HG02973 (cell line): ENCODE data around the gene RAB12.

Experiments
- ATAC-seq: cut with Tn5 transposase; IDR thresholded peaks from one replicate; pipeline ENCODE4 v1.9.1; 2021; ENCODE audit warnings: moderate library complexity; ENCODE audit not compliant: unreplicated experiment

Gene RAB12

GRCh38 chr18:8675057-8675456, 65.8 kb downstream of the RAB12 start:
- no peak for ATAC-seq

- ATAC-seq, result no peak
Measured at GRCh38 chr18:8681196-8681595, 72.0 kb downstream of the RAB12 start.

- ATAC-seq, result no peak
Measured at GRCh38 chr18:8684577-8684976, 75.3 kb downstream of the RAB12 start.

- ATAC-seq, result no peak
Measured at GRCh38 chr18:8685141-8685913, 76.1 kb downstream of the RAB12 start.

- ATAC-seq, result no peak
Measured at GRCh38 chr18:8685914-8686216, 76.6 kb downstream of the RAB12 start.

- no peak for ATAC-seq
Measured at GRCh38 chr18:8686611-8687010, 77.4 kb downstream of the RAB12 start.

GRCh38 chr18:8688216-8688800, 79.1 kb downstream of the RAB12 start:
- ATAC-seq, result no peak

GRCh38 chr18:8688816-8689215, 79.6 kb downstream of the RAB12 start:
- no peak for ATAC-seq
